ENCODE results near the gene SDK2. TPM values are rescaled to one million over a fixed set of nuclear protein-coding genes. Genes with fewer than 3 reads are reported as not detected.

The SDK2 gene
- total RNA-seq, 1 donor from 2014 or later, result 0.96 TPM

GRCh38 chr17:73284906-73285602, 359.2 kb downstream of the SDK2 start:
- DNase-seq (ENCODE audit: low spot score), result no peak

Measured in umbilical cord (tissue), 2 donors.